Suprapubic skin (tissue), 4 donors: ENCODE measurements around the gene RANBP1.

Source experiments
- EP300 ChIP-seq: sonication (generic); formaldehyde crosslinking; IDR thresholded peaks from one replicate; pipeline ENCODE4 v1.6.1; 2017; ENCODE audit warnings: antibody characterized with exemption
- POLR2A ChIP-seq, 2 donors: fragments of 450-650 bp; IDR thresholded peaks; one replicate each; pipeline ENCODE4 v1.6.1; 2017; ENCODE audit warnings: antibody characterized with exemption in 2 of 2, mild to moderate bottlenecking in 2 of 2, moderate library complexity in 2 of 2
- POLR2AphosphoS5 ChIP-seq, 3 donors: sonication (generic); formaldehyde crosslinking; IDR thresholded peaks; one replicate each; pipeline ENCODE4 v1.6.1; 2017; ENCODE audit warnings: antibody characterized with exemption in 3 of 3
- TF ChIP-seq, protein P1 (sequence below), 2 donors: fragments of 200-600 bp in 1 of 2; fragments of 450-650 bp in 1 of 2; sonication (generic) in 1 of 2; IDR thresholded peaks; one replicate each; pipeline ENCODE4 v1.5.1; 2016 to 2019; ENCODE audit warnings: antibody characterized with exemption in 2 of 2, mild to moderate bottlenecking in 1 of 2, moderate library complexity in 1 of 2

GRCh38 chr22:20169253-20169822 lies 53.4 kb downstream of the RANBP1 start:
- TF ChIP-seq, protein P1, sequence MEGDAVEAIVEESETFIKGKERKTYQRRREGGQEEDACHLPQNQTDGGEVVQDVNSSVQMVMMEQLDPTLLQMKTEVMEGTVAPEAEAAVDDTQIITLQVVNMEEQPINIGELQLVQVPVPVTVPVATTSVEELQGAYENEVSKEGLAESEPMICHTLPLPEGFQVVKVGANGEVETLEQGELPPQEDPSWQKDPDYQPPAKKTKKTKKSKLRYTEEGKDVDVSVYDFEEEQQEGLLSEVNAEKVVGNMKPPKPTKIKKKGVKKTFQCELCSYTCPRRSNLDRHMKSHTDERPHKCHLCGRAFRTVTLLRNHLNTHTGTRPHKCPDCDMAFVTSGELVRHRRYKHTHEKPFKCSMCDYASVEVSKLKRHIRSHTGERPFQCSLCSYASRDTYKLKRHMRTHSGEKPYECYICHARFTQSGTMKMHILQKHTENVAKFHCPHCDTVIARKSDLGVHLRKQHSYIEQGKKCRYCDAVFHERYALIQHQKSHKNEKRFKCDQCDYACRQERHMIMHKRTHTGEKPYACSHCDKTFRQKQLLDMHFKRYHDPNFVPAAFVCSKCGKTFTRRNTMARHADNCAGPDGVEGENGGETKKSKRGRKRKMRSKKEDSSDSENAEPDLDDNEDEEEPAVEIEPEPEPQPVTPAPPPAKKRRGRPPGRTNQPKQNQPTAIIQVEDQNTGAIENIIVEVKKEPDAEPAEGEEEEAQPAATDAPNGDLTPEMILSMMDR (IDR thresholded peaks at IDR 0.05): no peak
- TF ChIP-seq POLR2A (IDR thresholded peaks at IDR 0.05) (no peak), POLR2AphosphoS5 (IDR thresholded peaks at IDR 0.05) (no peak), EP300 (no peak)
